Trophoblast cell (in vitro differentiated cells and primary cell): ENCODE measurements around the gene VEGFC.

Experiments used
- DNase-seq, 2 donors: peaks; one replicate each; pipeline ENCODE4 v3.0.0-alpha.2; 2016
- H2AFZ ChIP-seq: 2 replicates; pipeline ENCODE4 v1.6.1; 2013; ENCODE audit warnings: low read length, moderate library complexity, mild to moderate bottlenecking; ENCODE audit not compliant: insufficient read depth, poor library complexity
- H2AK5ac ChIP-seq: 2 replicates; pipeline ENCODE4 v1.6.1; 2013; ENCODE audit warnings: mild to moderate bottlenecking, low read length
- H2BK120ac ChIP-seq: 2 replicates; pipeline ENCODE4 v1.6.1; 2013; ENCODE audit warnings: low read length, mild to moderate bottlenecking, moderate library complexity; ENCODE audit not compliant: insufficient read depth, poor library complexity
- H2BK12ac ChIP-seq: 2 replicates; pipeline ENCODE4 v1.6.1; 2013; ENCODE audit warnings: mild to moderate bottlenecking, low read length, moderate library complexity
- H2BK5ac ChIP-seq: 2 replicates; pipeline ENCODE4 v1.6.1; 2013; ENCODE audit warnings: low read length, low read depth, moderate library complexity, mild to moderate bottlenecking; ENCODE audit not compliant: poor library complexity
- H3K14ac ChIP-seq: 2 replicates; pipeline ENCODE4 v1.6.1; 2013; ENCODE audit warnings: mild to moderate bottlenecking, low read length
- H3K18ac ChIP-seq: 2 replicates; pipeline ENCODE4 v1.6.1; 2013; ENCODE audit warnings: mild to moderate bottlenecking, low read length
- H3K23ac ChIP-seq: 2 replicates; pipeline ENCODE4 v1.6.1; 2013; ENCODE audit warnings: low read length
- H3K27ac ChIP-seq: 2 replicates; pipeline ENCODE4 v1.5.1; 2013; ENCODE audit warnings: low read depth, mild to moderate bottlenecking, inconsistent platforms, low read length, moderate library complexity
- H3K27me3 ChIP-seq: 2 replicates; pipeline ENCODE4 v1.6.1; 2013; ENCODE audit warnings: inconsistent platforms, mild to moderate bottlenecking, low read length, moderate library complexity; ENCODE audit not compliant: insufficient read depth
- H3K36me3 ChIP-seq, 2 experiments: 1 replicate in 1 of 2; 2 replicates in 1 of 2; pipeline ENCODE4 v1.6.1; 2013; ENCODE audit warnings: low read length in 2 of 2, mild to moderate bottlenecking in 2 of 2, moderate library complexity in 1 of 2; ENCODE audit not compliant: insufficient read depth in 2 of 2, control insufficient read depth in 1 of 2
- H3K4ac ChIP-seq: 2 replicates; pipeline ENCODE4 v1.6.1; 2013; ENCODE audit warnings: low read depth, mild to moderate bottlenecking, low read length, moderate library complexity
- H3K4me1 ChIP-seq, 2 experiments: 1 replicate in 1 of 2; 2 replicates in 1 of 2; pipeline ENCODE4 v1.6.1; 2013; ENCODE audit warnings: low read length in 2 of 2, mild to moderate bottlenecking in 2 of 2, moderate library complexity in 1 of 2; ENCODE audit not compliant: insufficient read depth in 2 of 2, control insufficient read depth in 1 of 2
- H3K4me2 ChIP-seq: 2 replicates; pipeline ENCODE4 v1.6.1; 2013; ENCODE audit warnings: inconsistent platforms, mild to moderate bottlenecking, low read length, moderate library complexity
- H3K4me3 ChIP-seq: 2 replicates; pipeline ENCODE4 v1.5.1; 2013; ENCODE audit warnings: mild to moderate bottlenecking, low read depth, low read length, inconsistent platforms
- H3K79me1 ChIP-seq: one replicate; pipeline ENCODE4 v1.6.1; 2013; ENCODE audit warnings: low read length
- H3K79me2 ChIP-seq: 2 replicates; pipeline ENCODE4 v1.6.1; 2013; ENCODE audit warnings: low read length, mild to moderate bottlenecking; ENCODE audit not compliant: control insufficient read depth, insufficient read depth, poor library complexity
- H3K9ac ChIP-seq: 2 replicates; pipeline ENCODE4 v1.6.1; 2013; ENCODE audit warnings: mild to moderate bottlenecking, low read length
- H3K9me3 ChIP-seq: 2 replicates; pipeline ENCODE4 v1.6.1; 2013; ENCODE audit warnings: low read depth, mild to moderate bottlenecking, control low read depth, inconsistent platforms, low read length; ENCODE audit not compliant: insufficient read depth
- H4K12ac ChIP-seq: 2 replicates; pipeline ENCODE4 v1.6.1; 2013; ENCODE audit warnings: low read depth, mild to moderate bottlenecking, low read length, moderate library complexity
- H4K8ac ChIP-seq: 2 replicates; pipeline ENCODE4 v1.6.1; 2013; ENCODE audit warnings: low read depth, mild to moderate bottlenecking, low read length, moderate library complexity
- H4K91ac ChIP-seq: one replicate; pipeline ENCODE4 v1.6.1; 2013; ENCODE audit warnings: low read depth, mild to moderate bottlenecking, low read length, moderate library complexity
- WGBS: extraction: QIAGEN DNeasy Blood & Tissue Kit; methylation state at CpG from one replicate; pipeline ENCODE4 v1.1.7; 2013; ENCODE audit warnings: missing lambda C conversion rate; ENCODE audit not compliant: insufficient read length, insufficient coverage; ENCODE audit errors: extremely low coverage; 5-methylcytosine and 5-hydroxymethylcytosine counted together

Gene VEGFC

GRCh38 chr4:176660561-176660960 lies 132.2 kb downstream of the VEGFC start:
- no CpG with 5 or more reads among the region's 5 CpGs for WGBS
- H3K36me3 ChIP-seq = no peaks in the 10 kb centered on the region

GRCh38 chr4:176656108-176656507 lies 136.6 kb downstream of the VEGFC start:
- no peak overlapping the region for H2BK5ac ChIP-seq
- no peaks in the 10 kb centered on the region for H3K9me3 ChIP-seq
- H2BK12ac ChIP-seq = no peak overlapping the region
- H3K9ac ChIP-seq = no peak overlapping the region
- H3K4me1 ChIP-seq = no peaks in the 10 kb centered on the region
- no peak overlapping the region for H4K8ac ChIP-seq
- H3K4ac ChIP-seq = no peak overlapping the region
- no peaks in the 10 kb centered on the region for H3K79me2 ChIP-seq
- no peak overlapping the region for H3K27ac ChIP-seq
- H3K14ac ChIP-seq = no peak overlapping the region
- H2AK5ac ChIP-seq = no peak overlapping the region
- H3K4me3 ChIP-seq = no peak overlapping the region
- H3K4me2 ChIP-seq = no peak overlapping the region
- no peak overlapping the region for H2AFZ ChIP-seq
- WGBS = no CpG with 5 or more reads among the region's 3 CpGs
- DNase-seq = no peak
- H4K12ac ChIP-seq = no peak overlapping the region
- no peaks in the 10 kb centered on the region for H3K79me1 ChIP-seq
- H3K23ac ChIP-seq = no peak overlapping the region
- H4K91ac ChIP-seq = no peak overlapping the region
- no peaks in the 10 kb centered on the region for H3K36me3 ChIP-seq
- no peak overlapping the region for H2BK120ac ChIP-seq
- no peaks in the 10 kb centered on the region for H3K27me3 ChIP-seq
- H3K18ac ChIP-seq = no peak overlapping the region

More at GRCh38 chr4:176660561-176660960, 132.2 kb downstream of the VEGFC start:
- no peak overlapping the region for H2BK12ac ChIP-seq
- no peak overlapping the region for H3K9ac ChIP-seq
- H3K79me1 ChIP-seq = no peaks in the 10 kb centered on the region
- H4K8ac ChIP-seq = no peak overlapping the region
- H3K27me3 ChIP-seq = no peaks in the 10 kb centered on the region
- no peak overlapping the region for H3K23ac ChIP-seq
- H3K9me3 ChIP-seq = no peaks in the 10 kb centered on the region
- no peak overlapping the region for H2BK120ac ChIP-seq
- no peaks in the 10 kb centered on the region for H3K79me2 ChIP-seq
- no peak overlapping the region for H3K14ac ChIP-seq
- DNase-seq = no peak
- H3K18ac ChIP-seq = no peak overlapping the region
- H3K4ac ChIP-seq = no peak overlapping the region
- no peak overlapping the region for H3K27ac ChIP-seq
- H4K12ac ChIP-seq = no peak overlapping the region
- no peak overlapping the region for H4K91ac ChIP-seq
- H2BK5ac ChIP-seq = no peak overlapping the region
- H2AK5ac ChIP-seq = no peak overlapping the region
- no peaks in the 10 kb centered on the region for H3K4me1 ChIP-seq
- H3K4me3 ChIP-seq = no peak overlapping the region
- no peak overlapping the region for H2AFZ ChIP-seq
- no peak overlapping the region for H3K4me2 ChIP-seq

GRCh38 chr4:176654565-176655216 lies 138.0 kb downstream of the VEGFC start:
- H2AK5ac ChIP-seq = no peak overlapping the region
- no peak overlapping the region for H3K4ac ChIP-seq

GRCh38 chr4:176653401-176654220 lies 139.1 kb downstream of the VEGFC start:
- H2AFZ ChIP-seq = no peak overlapping the region
- no peak overlapping the region for H2BK120ac ChIP-seq
- no peaks in the 10 kb centered on the region for H3K79me1 ChIP-seq
- H3K9me3 ChIP-seq = no peaks in the 10 kb centered on the region
- H2BK5ac ChIP-seq = no peak overlapping the region
- no peaks in the 10 kb centered on the region for H3K4me1 ChIP-seq
- no peaks in the 10 kb centered on the region for H3K36me3 ChIP-seq
- no peak overlapping the region for H3K23ac ChIP-seq
- no peak overlapping the region for H4K12ac ChIP-seq
- no peak overlapping the region for H2AK5ac ChIP-seq
- no peak overlapping the region for H3K9ac ChIP-seq
- H3K14ac ChIP-seq = no peak overlapping the region
- no peaks in the 10 kb centered on the region for H3K79me2 ChIP-seq
- no peak overlapping the region for H3K4me2 ChIP-seq
- H2BK12ac ChIP-seq = no peak overlapping the region
- H3K27me3 ChIP-seq = no peaks in the 10 kb centered on the region
- no peak overlapping the region for H3K4ac ChIP-seq
- no peak for DNase-seq
- H3K27ac ChIP-seq = no peak overlapping the region
- H3K4me3 ChIP-seq = no peak overlapping the region
- WGBS = no CpG with 5 or more reads among the region's 1 CpG
- no peak overlapping the region for H3K18ac ChIP-seq
- no peak overlapping the region for H4K8ac ChIP-seq
- no peak overlapping the region for H4K91ac ChIP-seq

More at GRCh38 chr4:176654565-176655216, 138.0 kb downstream of the VEGFC start:
- H3K4me3 ChIP-seq = no peak overlapping the region
- no peak overlapping the region for H3K23ac ChIP-seq
- no peak overlapping the region for H4K8ac ChIP-seq
- H2BK12ac ChIP-seq = no peak overlapping the region
- no peak overlapping the region for H2BK5ac ChIP-seq
- H2BK120ac ChIP-seq = no peak overlapping the region
- H3K27ac ChIP-seq = no peak overlapping the region
- H3K36me3 ChIP-seq = no peaks in the 10 kb centered on the region
- H3K9me3 ChIP-seq = no peaks in the 10 kb centered on the region
- no peak overlapping the region for H2AFZ ChIP-seq
- H4K12ac ChIP-seq = no peak overlapping the region
- H3K79me2 ChIP-seq = no peaks in the 10 kb centered on the region
- no peak overlapping the region for H3K9ac ChIP-seq
- DNase-seq = no peak
- no peak overlapping the region for H3K14ac ChIP-seq
- no peak overlapping the region for H3K4me2 ChIP-seq
- H3K27me3 ChIP-seq = no peaks in the 10 kb centered on the region
- no peaks in the 10 kb centered on the region for H3K4me1 ChIP-seq
- no peak overlapping the region for H4K91ac ChIP-seq
- no peaks in the 10 kb centered on the region for H3K79me1 ChIP-seq
- no peak overlapping the region for H3K18ac ChIP-seq
- no CpG with 5 or more reads among the region's 7 CpGs for WGBS
